GM18870 (cell line): ENCODE measurements around the gene OAS3.

Experiments
- ATAC-seq: cut with Tn5 transposase; IDR thresholded peaks from one replicate; pipeline ENCODE4 v1.9.1; 2021; ENCODE audit warnings: moderate library complexity; ENCODE audit not compliant: unreplicated experiment

The OAS3 gene

GRCh38 chr12:113010701-113011100 is 72.4 kb downstream of the OAS3 start:
- ATAC-seq: no peak

- ATAC-seq: no peak
Measured at GRCh38 chr12:113014565-113014964, 76.3 kb downstream of the OAS3 start.

- ATAC-seq: no peak
Measured at GRCh38 chr12:113016796-113017195, 78.5 kb downstream of the OAS3 start.

GRCh38 chr12:113019025-113019424 is 80.8 kb downstream of the OAS3 start:
- ATAC-seq: no peak

- no peak for ATAC-seq
Measured at GRCh38 chr12:113021500-113021899, 83.2 kb downstream of the OAS3 start.
